ENCODE data around the gene CCDC183.
"Not testable (repeated sequence)": the region's sequence is repeated elsewhere in the genome, so short reads cannot be mapped to it uniquely, and the experiment has no call there.

CCDC183 gene

GRCh38 chr9:136755302-136756133 lies 40.6 kb upstream of the CCDC183 start:
- DNase-seq; H3K4me1 Mint-ChIP-seq (ENCODE audit: low read depth in 2 of 2); H3K4me3 Mint-ChIP-seq; H3K27ac Mint-ChIP-seq; H3K9me3 Mint-ChIP-seq; H3K36me3 Mint-ChIP-seq (ENCODE audit: insufficient read depth); ATAC-seq (replicated peaks): not testable (repeated sequence)
- peaks cover 3 to 35% of the 10 kb centered on the region in 2 donors for H3K27me3 Mint-ChIP-seq

GRCh38 chr9:136756134-136756438 lies 40.1 kb upstream of the CCDC183 start:
- Mint-ChIP-seq H3K36me3 (ENCODE audit: insufficient read depth) (no peaks in the 10 kb centered on the region), H3K9me3 (peaks cover 2 to 9% of the 10 kb centered on the region in 2 donors), H3K4me3 (no peak overlapping the region), H3K4me1 (ENCODE audit: low read depth in 2 of 2) (no peaks in the 10 kb centered on the region), H3K27me3 (peaks cover 0 to 35% of the 10 kb centered on the region in 2 donors), H3K27ac (no peak overlapping the region)
- ATAC-seq (replicated peaks) (no peak), DNase-seq (no peak)

GRCh38 chr9:136756836-136757235 lies 39.3 kb upstream of the CCDC183 start:
- Mint-ChIP-seq H3K4me3 (peak overlapping the region in 1 of 2 donors; percentile 27), H3K27ac (no peak overlapping the region), H3K4me1 (ENCODE audit: low read depth in 2 of 2) (no peaks in the 10 kb centered on the region), H3K27me3 (peaks cover 0 to 38% of the 10 kb centered on the region in 2 donors), H3K36me3 (ENCODE audit: insufficient read depth) (no peaks in the 10 kb centered on the region), H3K9me3 (peaks cover 2 to 9% of the 10 kb centered on the region in 2 donors)
- no peak for DNase-seq
- no peak for ATAC-seq (replicated peaks)

GRCh38 chr9:136757328-136757727 lies 38.8 kb upstream of the CCDC183 start:
- no peak overlapping the region for H3K27ac Mint-ChIP-seq
- no peaks in the 10 kb centered on the region for H3K36me3 Mint-ChIP-seq (ENCODE audit: insufficient read depth)
- peaks cover 2 to 7% of the 10 kb centered on the region in 2 donors for H3K9me3 Mint-ChIP-seq
- DNase-seq = no peak
- peaks cover 0 to 38% of the 10 kb centered on the region in 2 donors for H3K27me3 Mint-ChIP-seq
- H3K4me3 Mint-ChIP-seq = peak overlapping the region in 1 of 2 donors; percentile 27
- H3K4me1 Mint-ChIP-seq (ENCODE audit: low read depth in 2 of 2) = no peaks in the 10 kb centered on the region
- ATAC-seq (replicated peaks) = no peak

GRCh38 chr9:136757751-136758140 lies 38.4 kb upstream of the CCDC183 start:
- H3K4me3 Mint-ChIP-seq = no peak overlapping the region
- H3K27ac Mint-ChIP-seq = no peak overlapping the region
- peaks cover 0 to 3% of the 10 kb centered on the region in 2 donors for H3K9me3 Mint-ChIP-seq
- ATAC-seq (replicated peaks) (no peak), DNase-seq (no peak)
- H3K4me1 Mint-ChIP-seq (ENCODE audit: low read depth in 2 of 2) = no peaks in the 10 kb centered on the region
- H3K27me3 Mint-ChIP-seq = peaks cover 0 to 38% of the 10 kb centered on the region in 2 donors
- H3K36me3 Mint-ChIP-seq (ENCODE audit: insufficient read depth) = no peaks in the 10 kb centered on the region

GRCh38 chr9:136759001-136759400 lies 37.1 kb upstream of the CCDC183 start:
- peaks cover 3% of the 10 kb centered on the region for H3K36me3 Mint-ChIP-seq (ENCODE audit: insufficient read depth)
- DNase-seq = no peak
- no peaks in the 10 kb centered on the region for H3K4me1 Mint-ChIP-seq (ENCODE audit: low read depth in 2 of 2)
- H3K4me3 Mint-ChIP-seq = no peak overlapping the region
- peaks cover 0 to 38% of the 10 kb centered on the region in 2 donors for H3K27me3 Mint-ChIP-seq
- H3K9me3 Mint-ChIP-seq = no peaks in the 10 kb centered on the region
- no peak overlapping the region for H3K27ac Mint-ChIP-seq
- ATAC-seq (replicated peaks) = no peak

- Mint-ChIP-seq H3K4me3 (no peak overlapping the region), H3K27ac (no peak overlapping the region), H3K27me3 (peaks cover 0 to 38% of the 10 kb centered on the region in 2 donors), H3K9me3 (no peaks in the 10 kb centered on the region), H3K36me3 (ENCODE audit: insufficient read depth) (peaks cover 4% of the 10 kb centered on the region), H3K4me1 (ENCODE audit: low read depth in 2 of 2) (no peaks in the 10 kb centered on the region)
- ATAC-seq (replicated peaks) (no peak), DNase-seq (no peak)
Observed at GRCh38 chr9:136759436-136760325, 36.5 kb upstream of the CCDC183 start.

- Mint-ChIP-seq H3K36me3 (ENCODE audit: insufficient read depth) (peaks cover 4% of the 10 kb centered on the region), H3K27ac (no peak overlapping the region), H3K9me3 (no peaks in the 10 kb centered on the region), H3K27me3 (peaks cover 0 to 35% of the 10 kb centered on the region in 2 donors), H3K4me1 (ENCODE audit: low read depth in 2 of 2) (no peaks in the 10 kb centered on the region), H3K4me3 (no peak overlapping the region)
- DNase-seq = no peak
- no peak for ATAC-seq (replicated peaks)
Observed at GRCh38 chr9:136760424-136760823, 35.7 kb upstream of the CCDC183 start.

- ATAC-seq (replicated peaks) = peak; percentile 28
- H3K36me3 Mint-ChIP-seq (ENCODE audit: insufficient read depth); H3K4me3 Mint-ChIP-seq; DNase-seq; H3K9me3 Mint-ChIP-seq; H3K27ac Mint-ChIP-seq; H3K4me1 Mint-ChIP-seq (ENCODE audit: low read depth in 2 of 2): not testable (repeated sequence)
- peaks cover 0 to 30% of the 10 kb centered on the region in 2 donors for H3K27me3 Mint-ChIP-seq
Observed at GRCh38 chr9:136760834-136761544, 35.1 kb upstream of the CCDC183 start.

GRCh38 chr9:136761545-136761981 lies 34.6 kb upstream of the CCDC183 start:
- peaks cover 4% of the 10 kb centered on the region for H3K36me3 Mint-ChIP-seq (ENCODE audit: insufficient read depth)
- H3K9me3 Mint-ChIP-seq = no peaks in the 10 kb centered on the region
- peaks cover 1 to 24% of the 10 kb centered on the region in 2 donors for H3K27me3 Mint-ChIP-seq
- peaks cover 3 to 4% of the 10 kb centered on the region in 2 donors for H3K4me1 Mint-ChIP-seq (ENCODE audit: low read depth in 2 of 2)
- H3K27ac Mint-ChIP-seq = no peak overlapping the region
- no peak for ATAC-seq (replicated peaks)
- DNase-seq = no peak
- H3K4me3 Mint-ChIP-seq = no peak overlapping the region

GRCh38 chr9:136762221-136762691 lies 33.9 kb upstream of the CCDC183 start:
- Mint-ChIP-seq H3K4me1 (ENCODE audit: low read depth in 2 of 2) (peaks cover 8% of the 10 kb centered on the region in 2 donors), H3K9me3 (no peaks in the 10 kb centered on the region), H3K27me3 (peaks cover 7 to 27% of the 10 kb centered on the region in 2 donors), H3K36me3 (ENCODE audit: insufficient read depth) (peaks cover 4% of the 10 kb centered on the region), H3K27ac (no peak overlapping the region), H3K4me3 (no peak overlapping the region)
- DNase-seq = no peak
- no peak for ATAC-seq (replicated peaks)

GRCh38 chr9:136762915-136763648 lies 33.1 kb upstream of the CCDC183 start:
- Mint-ChIP-seq H3K9me3 (no peaks in the 10 kb centered on the region), H3K4me1 (ENCODE audit: low read depth in 2 of 2) (peaks cover 8% of the 10 kb centered on the region in 2 donors), H3K27me3 (peaks cover 7 to 36% of the 10 kb centered on the region in 2 donors), H3K36me3 (ENCODE audit: insufficient read depth) (peaks cover 4% of the 10 kb centered on the region), H3K27ac (no peak overlapping the region), H3K4me3 (no peak overlapping the region)
- DNase-seq (no peak), ATAC-seq (replicated peaks) (no peak)

All from effector memory CD8-positive, alpha-beta T cell (primary cell).